ENCODE results near the gene ESRRA. TPM values are rescaled to one million over a fixed set of nuclear protein-coding genes. Genes with fewer than 3 reads are reported as not detected.

The ESRRA gene
- total RNA-seq, 4 donors from 2014 or later: 151 to 460 (median 341) TPM

- Histone ChIP-seq H3K4me3 (no peak overlapping the region), H3K4me1 (peaks cover 11 to 31% (median 23%) of the 10 kb centered on the region in 4 donors), H3K36me3 (peaks cover 0 to 57% (median 0%) of the 10 kb centered on the region in 3 donors), H3K9me3 (no peaks in the 10 kb centered on the region), H3K27ac (no peak overlapping the region), H3K27me3 (no peaks in the 10 kb centered on the region)
- DNase-seq: no peak
- TF ChIP-seq POLR2A (IDR thresholded peaks at IDR 0.05) (no peak), CTCF (IDR thresholded peaks at IDR 0.05) (no peak)
Observed at GRCh38 chr11:64361659-64362058, 56.3 kb downstream of the ESRRA start.

GRCh38 chr11:64362339-64362738 is 57.0 kb downstream of the ESRRA start:
- H3K27ac ChIP-seq: no peak overlapping the region
- H3K9me3 ChIP-seq: no peaks in the 10 kb centered on the region
- H3K4me3 ChIP-seq: no peak overlapping the region
- peaks cover 11 to 29% (median 22%) of the 10 kb centered on the region in 4 donors for H3K4me1 ChIP-seq
- TF ChIP-seq CTCF (IDR thresholded peaks at IDR 0.05) (no peak), POLR2A (IDR thresholded peaks at IDR 0.05) (no peak)
- H3K27me3 ChIP-seq: no peaks in the 10 kb centered on the region
- DNase-seq: no peak
- peaks cover 0 to 64% (median 0%) of the 10 kb centered on the region in 3 donors for H3K36me3 ChIP-seq

DNA sequence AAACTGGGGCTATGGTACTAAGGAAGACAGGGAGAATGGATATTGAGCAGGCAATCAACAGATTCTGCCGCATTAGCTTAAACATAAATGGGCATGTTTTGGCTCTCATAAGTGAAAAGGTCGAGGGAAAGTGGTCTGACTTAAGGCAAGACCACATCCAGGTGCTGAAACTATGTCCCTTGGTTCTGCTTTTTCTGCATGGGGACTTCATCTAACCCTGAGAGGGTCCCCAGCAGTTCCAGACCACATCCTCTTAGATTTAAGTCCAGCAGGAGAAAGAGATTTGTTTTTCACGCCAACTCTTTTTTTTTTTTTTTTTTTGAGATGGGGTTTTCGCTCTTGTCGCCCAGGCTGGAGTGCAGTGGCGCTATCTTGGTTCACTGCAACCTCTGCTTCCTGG is 59.1 kb downstream of the ESRRA start:
- TF ChIP-seq POLR2A (IDR thresholded peaks at IDR 0.05) (no peak), CTCF (IDR thresholded peaks at IDR 0.05) (no peak)
- H3K36me3 ChIP-seq: peaks cover 0 to 83% (median 0%) of the 10 kb centered on the region in 3 donors
- peak overlapping the region in 1 of 4 donors; percentile 11 for H3K27ac ChIP-seq
- H3K9me3 ChIP-seq: no peaks in the 10 kb centered on the region
- H3K4me1 ChIP-seq: peaks cover 2 to 13% (median 9%) of the 10 kb centered on the region in 4 donors
- peak in 1 of 3 donors; percentile 36 for DNase-seq
- H3K27me3 ChIP-seq: no peaks in the 10 kb centered on the region
- H3K4me3 ChIP-seq: no peak overlapping the region

GRCh38 chr11:64364911-64365310 is 59.6 kb downstream of the ESRRA start:
- TF ChIP-seq CTCF (IDR thresholded peaks at IDR 0.05) (no peak), POLR2A (IDR thresholded peaks at IDR 0.05) (no peak)
- peaks cover 0 to 8% (median 6%) of the 10 kb centered on the region in 4 donors for H3K4me1 ChIP-seq
- peak overlapping the region in 1 of 4 donors; percentile 17 for H3K27ac ChIP-seq
- peaks cover 0 to 87% (median 0%) of the 10 kb centered on the region in 3 donors for H3K36me3 ChIP-seq
- H3K9me3 ChIP-seq: no peaks in the 10 kb centered on the region
- no peak overlapping the region for H3K4me3 ChIP-seq
- H3K27me3 ChIP-seq: no peaks in the 10 kb centered on the region
- DNase-seq: no peak

Small RNA genes within 50 kb of the gene (small RNA-seq; reads per million reads assigned to genes)
- gene MIR7155 (0.45 to 0.47 reads per million in 2 donors), gene RF00019 (0 reads per million in 2 donors)

Other genes starting within 250 kb of the ESRRA start
- gene MACROD1, start 139.4 kb upstream of the ESRRA start, total RNA-seq: 10 to 100 TPM; 17.1 to 30.0 (median 29.3) TPM
- gene STIP1, start 119.4 kb upstream of the ESRRA start, total RNA-seq: 100 to 1,000 TPM in 1 of 4 donors, 10 to 100 TPM in 3; 50.3 to 106 (median 67.0) TPM
- 10 to 100 TPM; 15.1 to 94.1 (median 23.2) TPM for gene FERMT3, start 98.8 kb upstream of the ESRRA start, total RNA-seq
- gene TRPT1, start 79.3 kb upstream of the ESRRA start, total RNA-seq: 10 to 100 TPM; 82.5 to 90.2 (median 87.4) TPM
- 100 to 1,000 TPM; 145 to 190 (median 156) TPM for gene NUDT22, start 79.2 kb upstream of the ESRRA start, total RNA-seq
- gene DNAJC4, start 75.0 kb upstream of the ESRRA start, total RNA-seq: 10 to 100 TPM; 42.9 to 95.0 (median 80.3) TPM
- 10 to 100 TPM; 21.7 to 66.8 (median 42.5) TPM for gene VEGFB, start 70.9 kb upstream of the ESRRA start, total RNA-seq
- gene FKBP2, start 64.4 kb upstream of the ESRRA start, total RNA-seq: 100 to 1,000 TPM in 1 of 4 donors, 10 to 100 TPM in 3; 46.2 to 101 (median 94.0) TPM
- 100 to 1,000 TPM in 1 of 4 donors, 10 to 100 TPM in 3; 78.7 to 101 (median 99.0) TPM for gene PPP1R14B, start 58.6 kb upstream of the ESRRA start, total RNA-seq
- 100 to 1,000 TPM; 196 to 453 (median 359) TPM for gene PLCB3, start 54.0 kb upstream of the ESRRA start, total RNA-seq
- gene BAD, start 20.9 kb upstream of the ESRRA start, total RNA-seq: 10 to 100 TPM; 57.4 to 91.8 (median 63.7) TPM
- 10 to 100 TPM in 3 of 4 donors, 1 to 10 TPM in 1; 5.8 to 49.7 (median 26.3) TPM for gene GPR137, start 19.7 kb upstream of the ESRRA start, total RNA-seq
- gene KCNK4, start 14.2 kb upstream of the ESRRA start, total RNA-seq: not detected
- 1 to 10 TPM in 1 of 4 donors, not detected in 3; 9.9 TPM for gene CATSPERZ, start 5.2 kb upstream of the ESRRA start, total RNA-seq
- gene TRMT112, start 12.0 kb downstream of the ESRRA start, total RNA-seq: 100 to 1,000 TPM in 1 of 4 donors, 10 to 100 TPM in 3; 55.3 to 163 (median 63.1) TPM
- 100 to 1,000 TPM; 202 to 345 (median 268) TPM for gene PRDX5, start 12.6 kb downstream of the ESRRA start, total RNA-seq
- gene CCDC88B, start 34.7 kb downstream of the ESRRA start, total RNA-seq: 10 to 100 TPM; 31.7 to 99.0 (median 43.9) TPM
- gene RPS6KA4, start 53.6 kb downstream of the ESRRA start, total RNA-seq: 10 to 100 TPM; 27.8 to 95.7 (median 40.1) TPM

All from Peyer's patch (tissue), 4 donors.